Mucosa of rectum (tissue), 2 donors: Measurements from ENCODE around the gene TOM1.

Source experiments
- H3K27ac ChIP-seq, 2 donors: one replicate each; pipeline ENCODE4 v1.7.0; 2013; ENCODE audit warnings: inconsistent platforms in 2 of 2, low read depth in 2 of 2, low read length in 2 of 2
- H3K27me3 ChIP-seq, 2 donors: one replicate each; pipeline ENCODE4 v1.7.0; 2013; ENCODE audit warnings: low read length in 2 of 2; ENCODE audit not compliant: control insufficient read depth in 2 of 2, insufficient read depth in 2 of 2
- H3K36me3 ChIP-seq, 2 donors: one replicate each; pipeline ENCODE4 v1.7.0; 2013; ENCODE audit warnings: low read length in 2 of 2; ENCODE audit not compliant: control insufficient read depth in 2 of 2, insufficient read depth in 2 of 2
- H3K4me1 ChIP-seq, 2 donors: one replicate each; pipeline ENCODE4 v1.7.0; 2013; ENCODE audit warnings: low read length in 2 of 2, mild to moderate bottlenecking in 1 of 2; ENCODE audit not compliant: control insufficient read depth in 2 of 2, insufficient read depth in 2 of 2
- H3K4me3 ChIP-seq, 2 donors: one replicate each; pipeline ENCODE4 v1.7.0; 2013; ENCODE audit warnings: low read length in 2 of 2
- H3K9ac ChIP-seq, 2 donors: one replicate each; pipeline ENCODE4 v1.7.0; 2013; ENCODE audit warnings: low read length in 2 of 2, low read depth in 1 of 2, mild to moderate bottlenecking in 1 of 2
- H3K9me3 ChIP-seq, 2 donors: one replicate each; pipeline ENCODE4 v1.7.0; 2013; ENCODE audit warnings: low read length in 2 of 2; ENCODE audit not compliant: control insufficient read depth in 2 of 2
- donor health status: healthy.
- donor health status: Normal muscosa, but diverticular disease.

The TOM1 gene

GRCh38 chr22:35330258-35330861 is 30.7 kb downstream of the TOM1 start:
- Histone ChIP-seq H3K9ac (no peak overlapping the region), H3K4me3 (no peak overlapping the region), H3K4me1 (peaks cover 5 to 8% of the 10 kb centered on the region in 2 donors), H3K27me3 (no peaks in the 10 kb centered on the region), H3K36me3 (peaks cover 60 to 73% of the 10 kb centered on the region in 2 donors), H3K9me3 (no peaks in the 10 kb centered on the region), H3K27ac (peak overlapping the region; percentile 58 to 59)

- Histone ChIP-seq H3K4me1 (peaks cover 5 to 8% of the 10 kb centered on the region in 2 donors), H3K4me3 (no peak overlapping the region), H3K9me3 (no peaks in the 10 kb centered on the region), H3K36me3 (peaks cover 50 to 66% of the 10 kb centered on the region in 2 donors), H3K9ac (no peak overlapping the region), H3K27me3 (no peaks in the 10 kb centered on the region), H3K27ac (no peak overlapping the region)
Measured at GRCh38 chr22:35332278-35332677, 32.6 kb downstream of the TOM1 start.

- Histone ChIP-seq H3K4me1 (peaks cover 5 to 8% of the 10 kb centered on the region in 2 donors), H3K4me3 (no peak overlapping the region), H3K27ac (no peak overlapping the region), H3K9me3 (no peaks in the 10 kb centered on the region), H3K9ac (no peak overlapping the region), H3K36me3 (peaks cover 49 to 59% of the 10 kb centered on the region in 2 donors), H3K27me3 (no peaks in the 10 kb centered on the region)
Measured at GRCh38 chr22:35333220-35333619, 33.5 kb downstream of the TOM1 start.

DNA sequence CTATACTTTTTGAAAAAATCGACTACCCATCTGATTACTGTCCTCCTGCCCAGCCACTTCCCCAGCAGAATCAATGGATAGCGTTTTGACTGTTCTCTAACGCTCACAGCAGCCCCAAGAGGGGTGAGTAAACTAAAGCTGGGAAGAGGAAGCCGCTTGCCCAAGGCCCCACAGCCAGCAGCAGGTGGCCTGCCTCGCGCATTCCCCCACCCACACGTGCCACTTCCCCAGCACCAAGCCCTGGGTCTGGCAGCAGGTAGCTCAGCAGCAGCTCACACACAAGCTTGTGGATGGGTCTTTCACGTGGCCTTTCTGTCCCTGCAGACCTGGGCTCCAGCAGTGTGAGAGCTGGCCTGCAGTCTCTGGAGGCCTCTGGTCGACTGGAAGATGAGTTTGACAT is 34.3 kb downstream of the TOM1 start:
- Histone ChIP-seq H3K9me3 (no peaks in the 10 kb centered on the region), H3K9ac (no peak overlapping the region), H3K4me3 (no peak overlapping the region), H3K27ac (no peak overlapping the region), H3K36me3 (peaks cover 51 to 60% of the 10 kb centered on the region in 2 donors), H3K4me1 (peaks cover 5 to 8% of the 10 kb centered on the region in 2 donors), H3K27me3 (no peaks in the 10 kb centered on the region)

- Histone ChIP-seq H3K9ac (no peak overlapping the region), H3K36me3 (peaks cover 53 to 61% of the 10 kb centered on the region in 2 donors), H3K27ac (no peak overlapping the region), H3K4me3 (no peak overlapping the region), H3K4me1 (peaks cover 1 to 4% of the 10 kb centered on the region in 2 donors), H3K9me3 (no peaks in the 10 kb centered on the region), H3K27me3 (no peaks in the 10 kb centered on the region)
Measured at GRCh38 chr22:35335468-35335867, 35.8 kb downstream of the TOM1 start.

- no peaks in the 10 kb centered on the region for H3K27me3 ChIP-seq
Measured at GRCh38 chr22:35335936-35336781, 36.5 kb downstream of the TOM1 start.

GRCh38 chr22:35337932-35338331 is 38.2 kb downstream of the TOM1 start:
- Histone ChIP-seq H3K27ac (no peak overlapping the region), H3K9me3 (no peaks in the 10 kb centered on the region), H3K36me3 (peaks cover 45 to 66% of the 10 kb centered on the region in 2 donors), H3K27me3 (no peaks in the 10 kb centered on the region), H3K4me3 (no peak overlapping the region), H3K9ac (no peak overlapping the region), H3K4me1 (no peaks in the 10 kb centered on the region)

More at GRCh38 chr22:35335936-35336781, 36.5 kb downstream of the TOM1 start:
- Histone ChIP-seq H3K9me3 (no peaks in the 10 kb centered on the region), H3K4me3 (no peak overlapping the region), H3K9ac (no peak overlapping the region), H3K36me3 (peaks cover 56 to 66% of the 10 kb centered on the region in 2 donors), H3K27ac (no peak overlapping the region), H3K4me1 (no peaks in the 10 kb centered on the region)

DNA sequence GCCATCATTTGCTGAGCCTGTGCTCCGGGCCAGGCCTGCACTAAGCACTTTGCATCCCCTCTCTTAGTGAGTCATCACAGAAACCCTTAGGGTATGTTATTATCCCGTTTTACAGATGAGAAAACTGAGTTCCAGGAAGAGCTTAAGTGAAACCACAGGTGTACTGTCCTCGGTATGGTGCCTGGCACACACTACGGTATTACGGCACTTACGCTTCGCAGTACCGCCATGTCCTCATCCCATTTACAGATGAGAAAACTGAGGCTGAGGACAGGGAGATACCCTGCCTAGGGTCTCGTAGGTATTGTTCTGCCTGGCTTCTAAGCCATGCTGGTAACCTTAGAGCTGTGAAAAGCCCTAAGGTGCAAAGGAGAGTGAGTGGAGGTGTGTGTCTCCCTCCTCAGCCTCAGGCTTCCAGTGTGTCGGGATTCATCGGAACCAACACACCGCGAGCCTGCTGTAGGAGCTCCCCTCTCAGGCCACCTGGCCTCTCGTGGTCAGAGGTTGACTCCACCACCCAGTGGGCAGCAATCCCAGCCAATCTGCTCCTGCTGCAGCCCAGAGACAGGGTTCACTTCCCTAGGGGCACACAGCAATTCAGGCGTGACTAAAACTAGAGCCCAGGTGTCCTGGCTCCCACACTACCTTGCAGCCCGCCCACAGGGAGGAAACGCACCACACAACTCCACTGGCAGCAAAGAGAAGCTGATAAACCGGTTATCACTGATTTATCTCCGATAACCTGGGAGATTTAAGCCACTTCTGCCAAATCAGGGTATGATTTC is 41.6 kb downstream of the TOM1 start:
- H3K36me3 ChIP-seq: peaks cover 40 to 49% of the 10 kb centered on the region in 2 donors

GRCh38 chr22:35342390-35342789 is 42.7 kb downstream of the TOM1 start:
- Histone ChIP-seq H3K4me1 (no peaks in the 10 kb centered on the region), H3K36me3 (peaks cover 35 to 47% of the 10 kb centered on the region in 2 donors), H3K9me3 (no peaks in the 10 kb centered on the region), H3K4me3 (no peak overlapping the region), H3K9ac (no peak overlapping the region), H3K27ac (no peak overlapping the region), H3K27me3 (no peaks in the 10 kb centered on the region)

More for the DNA sequence above, 41.6 kb downstream of the TOM1 start:
- no peaks in the 10 kb centered on the region for H3K4me1 ChIP-seq
- H3K27ac ChIP-seq: no peak overlapping the region
- no peaks in the 10 kb centered on the region for H3K27me3 ChIP-seq
- no peak overlapping the region for H3K9ac ChIP-seq
- H3K9me3 ChIP-seq: no peaks in the 10 kb centered on the region
- no peak overlapping the region for H3K4me3 ChIP-seq
